K562 (cell line): ENCODE measurements around the gene ASPG. TPM values are rescaled to one million over a fixed set of nuclear protein-coding genes. Genes with fewer than 3 reads are reported as not detected.

Experiments
- ATAC-seq: fragments of 200-7000 bp; cut with Tn5 transposase; 3 replicates; pipeline ENCODE4 v1.9.1; 2020; ENCODE audit warnings: moderate library complexity
- BruUV-seq: library from RNA; stranded (reverse); fragments of 400-500 nt; replicated peaks from 2 replicates; lab custom pipeline; 2021; lab: Mats Ljungman, UMichigan
- CTCF ChIA-PET: fragments of 300-600 bp; formaldehyde crosslinking; extraction: SDS; loops from one replicate; lab custom pipeline; 2021; ENCODE audit warnings: low intra/inter-chr PET ratio; lab: Yijun Ruan, JAX
- POLR2A ChIA-PET: fragments of 300-600, 350-650 bp; sonication (Branson Sonifier 250); formaldehyde crosslinking; extraction: SDS; loops from one replicate; lab custom pipeline; 2021; ENCODE audit warnings: antibody characterized with exemption, inconsistent platforms; lab: Yijun Ruan, JAX
- DNase-seq, 4 experiments: peaks; one replicate each; pipeline versions ENCODE4 v3.0.0 to v3.0.0-alpha.2; 2011 to 2018; ENCODE audit warnings: low spot score in 3 of 4, mixed read lengths in 3 of 4; ENCODE audit errors: extremely low read depth in 1 of 4
- FAIRE-seq: peaks from 2 replicates; lab custom pipeline; 2011; peaks lifted over from hg19 to GRCh38; lab: Jason Lieb, UNC
- H2AFZ ChIP-seq: 2 replicates; pipeline ENCODE4 v1.6.0; 2011; ENCODE audit warnings: low read depth, low read length, control low read depth, inconsistent platforms
- H3K27ac ChIP-seq: fragments of 200-600 bp; 3 replicates; pipeline ENCODE4 v1.8.0; 2011; ENCODE audit warnings: low read depth, mild to moderate bottlenecking, control low read depth, inconsistent platforms, low read length, moderate library complexity, mixed read lengths; ENCODE audit errors: extremely low read depth
- H3K27me3 ChIP-seq, 2 experiments: fragments of 300-600 bp in 1 of 2; 2 replicates in 1 of 2; 3 replicates in 1 of 2; pipeline versions ENCODE4 v1.6.0 to v1.8.0; 2011; ENCODE audit warnings: inconsistent platforms in 2 of 2, low read length in 2 of 2, mild to moderate bottlenecking in 1 of 2, mixed read lengths in 1 of 2, moderate library complexity in 1 of 2; ENCODE audit not compliant: control insufficient read depth in 2 of 2, insufficient read depth in 2 of 2
- H3K36me3 ChIP-seq: fragments of 300-600 bp; 3 replicates; pipeline ENCODE4 v1.8.0; 2011; ENCODE audit warnings: mild to moderate bottlenecking, low read length, inconsistent platforms; ENCODE audit not compliant: control insufficient read depth, insufficient read depth
- H3K4me1 ChIP-seq, 2 experiments: fragments of 200-600 bp in 1 of 2; replicated peaks in 1 of 2; 2 replicates in 1 of 2; 3 replicates in 1 of 2; pipeline versions ENCODE4 v1.5.1 to v1.8.0; 2011; ENCODE audit warnings: inconsistent platforms in 2 of 2, low read length in 2 of 2, mild to moderate bottlenecking in 1 of 2, mixed read lengths in 1 of 2, moderate library complexity in 1 of 2; ENCODE audit not compliant: control insufficient read depth in 2 of 2, insufficient read depth in 2 of 2
- H3K4me2 ChIP-seq: 2 replicates; pipeline ENCODE4 v1.6.1; 2011; ENCODE audit warnings: low read length, control low read depth, inconsistent platforms, mixed read lengths; ENCODE audit not compliant: insufficient read depth
- H3K4me3 ChIP-seq: fragments of 200-600 bp; sonication (generic), shearing (Covaris generic); 2 replicates; pipeline ENCODE4 v1.5.1; 2016; ENCODE audit warnings: control low read depth, inconsistent platforms
- H3K79me2 ChIP-seq: fragments of 200-600 bp; 3 replicates; pipeline ENCODE4 v1.8.0; 2011; ENCODE audit warnings: low read length, inconsistent platforms; ENCODE audit not compliant: control insufficient read depth, insufficient read depth
- H3K9ac ChIP-seq, 2 experiments: 2 replicates each; pipeline versions ENCODE4 v1.6.0 to v1.6.1; 2011; ENCODE audit warnings: low read depth in 2 of 2, low read length in 2 of 2, control low read depth in 1 of 2, inconsistent platforms in 1 of 2, mild to moderate bottlenecking in 1 of 2, mixed read lengths in 1 of 2; ENCODE audit not compliant: insufficient read depth in 1 of 2
- H3K9me1 ChIP-seq: one replicate; pipeline ENCODE4 v1.6.0; 2011; ENCODE audit warnings: inconsistent platforms, mild to moderate bottlenecking, low read length, moderate library complexity; ENCODE audit not compliant: control insufficient read depth, insufficient read depth
- H3K9me3 ChIP-seq: replicated peaks from 2 replicates; pipeline ENCODE4 v1.5.1; 2011; ENCODE audit warnings: low read depth, low read length, inconsistent platforms; ENCODE audit not compliant: control insufficient read depth, insufficient read depth
- H4K20me1 ChIP-seq: replicated peaks from 2 replicates; pipeline ENCODE4 v1.6.1; 2011; ENCODE audit warnings: low read length, inconsistent platforms, mixed read lengths; ENCODE audit not compliant: control insufficient read depth, insufficient read depth
- ASH1L ChIP-seq: fragments of 450-650 bp; IDR thresholded peaks from 2 replicates; pipeline ENCODE4 v1.6.1; 2018; ENCODE audit warnings: borderline replicate concordance, mild to moderate bottlenecking, low read depth; ENCODE audit not compliant: partially characterized antibody
- CEBPB ChIP-seq: fragments of 450-650 bp; IDR thresholded peaks from 2 replicates; pipeline ENCODE4 v1.6.1; 2016; ENCODE audit warnings: missing genetic modification characterization, missing compliant biosample characterization
- FOS ChIP-seq: IDR thresholded peaks from 3 replicates; pipeline ENCODE4 v1.6.1; 2011; ENCODE audit not compliant: insufficient read length; ENCODE audit errors: extremely low read depth
- MYC ChIP-seq, 2 experiments: fragments of 250-450 bp in 1 of 2; sonication (Bioruptor Pico) in 1 of 2; IDR thresholded peaks; 2 replicates each; pipeline versions ENCODE4 v1.5.1 to v1.6.1; 2012 to 2021; ENCODE audit warnings: low read depth in 2 of 2, borderline replicate concordance in 1 of 2, improper control_type of control experiment in 1 of 2, low read length in 1 of 2, mild to moderate bottlenecking in 1 of 2, moderate library complexity in 1 of 2
- PHF21A ChIP-seq: fragments of 450-650 bp; IDR thresholded peaks from 2 replicates; pipeline ENCODE4 v1.6.1; 2017; ENCODE audit warnings: low read depth, borderline replicate concordance
- POLR2B ChIP-seq: fragments of 450-650 bp; IDR thresholded peaks from 2 replicates; pipeline ENCODE4 v1.6.1; 2018; ENCODE audit warnings: low read depth; ENCODE audit not compliant: partially characterized antibody
- PYGO2 ChIP-seq: fragments of 450-650 bp; IDR thresholded peaks from 2 replicates; pipeline ENCODE4 v1.6.1; 2016; ENCODE audit warnings: mild to moderate bottlenecking, missing genetic modification characterization, moderate library complexity, missing compliant biosample characterization
- REST ChIP-seq, 2 experiments: fragments of 450-650 bp; formaldehyde crosslinking in 1 of 2; IDR thresholded peaks; 2 replicates each; pipeline versions ENCODE4 v1.4.0 to v1.6.1; 2014 to 2020; ENCODE audit warnings: mild to moderate bottlenecking in 2 of 2, borderline replicate concordance in 1 of 2, low read depth in 1 of 2
- ZNF274 ChIP-seq: IDR thresholded peaks from 2 replicates; pipeline ENCODE4 v1.6.1; 2011; ENCODE audit warnings: low read depth, mild to moderate bottlenecking, low read length, moderate library complexity, borderline replicate concordance
- WGBS: fragments of 100-300 bp; shearing (Covaris generic); methylation state at CpG from one replicate; pipeline ENCODE4 v1.1.6; 2016; ENCODE audit warnings: low coverage, mixed read lengths; ENCODE audit not compliant: insufficient coverage; ENCODE audit errors: missing lambda C conversion rate; 5-methylcytosine and 5-hydroxymethylcytosine counted together
- in situ Hi-C: fragments of 300-500 bp; cut with MboI; formaldehyde crosslinking; loops from 4 replicates; pipeline ENCODE4 v1.15.0; 2018; ENCODE audit warnings: inconsistent platforms, mixed read lengths
- intact Hi-C: fragments of 100-400 bp; cut with micrococcal nuclease; formaldehyde crosslinking; loops from 2 replicates; pipeline ENCODE4 v1.14.2; 2022
- polyA plus RNA-seq, 8 experiments: library from polyadenylated mRNA; depleted of rRNA in 4 of 8; stranded (reverse) in 5 of 8; unstranded in 3 of 8; fragments of >200 nt; fragmentation: Nextera tagmentation in 2 of 8; fragmentation: Illumina TruSeq in 1 of 8; extraction: Ambion mirVana in 2 of 8; extraction: Trizol in 1 of 8; gene quantifications; 2 replicates each; pipeline versions ENCODE4 v1.2.1 to v1.2.3, GENCODE V29; 2011 to 2014; ENCODE audit warnings: inconsistent platforms in 1 of 8, missing spikeins in 1 of 8
- total RNA-seq, 7 experiments: library from RNA; depleted of rRNA in 6 of 7; stranded (reverse); fragments of >200 nt in 6 of 7; fragmentation: Illumina TruSeq in 2 of 7; extraction: Trizol in 2 of 7; gene quantifications; 2 replicates each; pipeline versions ENCODE4 v1.2.1 to v1.2.3, GENCODE V29; 2011 to 2021; ENCODE audit warnings: low replicate concordance in 1 of 7

ASPG gene
- total and polyA plus RNA-seq, 9 of the 15 experiments (the other 6 are each of a cell fraction or from before 2014, with no cell fraction given): 0.18 TPM; not detected in 8

- TF ChIP-seq ASH1L (no peak), ZNF274 (no peak), FOS (no peak)
Observed at GRCh38 chr14:104093366-104094055, 8.0 kb downstream of the ASPG start (continued).

GRCh38 chr14:104094056-104094708 is 8.7 kb downstream of the ASPG start:
- CTCF ChIA-PET: interaction anchor here (0.6 to 2.3 kb wide), 3 partner anchors 16 to 546 kb away, joined by 4 to 12 read pairs (median 6); no protein-coding TSS in a partner anchor
- no peak for TF ChIP-seq CEBPB
- TF ChIP-seq PYGO2 (tag): no peak
- TF ChIP-seq POLR2B: no peak
- no peak for TF ChIP-seq PHF21A
- TF ChIP-seq MYC (IDR thresholded peaks at IDR 0.05; ENCODE audit: low read depth, low read length): no peak
- TF ChIP-seq MYC (CRISPR knock-in tag; IDR thresholded peaks at IDR 0.05; ENCODE audit: borderline replicate concordance, low read depth): no peak
- no peak for TF ChIP-seq REST (IDR thresholded peaks at IDR 0.05; ENCODE audit: borderline replicate concordance)
- no peak for TF ChIP-seq REST (CRISPR knock-in tag; IDR thresholded peaks at IDR 0.05; ENCODE audit: low read depth)

More at GRCh38 chr14:104094056-104094708, 8.7 kb downstream of the ASPG start:
- no peak overlapping the region; a peak in 1 of 4 replicates for H3K9ac ChIP-seq
- no TSS peak for BruUV-seq
- intact Hi-C loops (loop anchor here (5.0 kb wide), 1 partner anchor 468 kb away; no protein-coding TSS in a partner anchor), in situ Hi-C loops (no loop called here)
- H3K79me2 ChIP-seq: no peaks in the 10 kb centered on the region
- DNase-seq: no peak
- H3K4me2 ChIP-seq: no peak overlapping the region
- peaks cover 0 to 6% of the 10 kb centered on the region in 2 experiments; a peak in 2 of 5 replicates for H3K27me3 ChIP-seq
- H3K27ac ChIP-seq: no peak overlapping the region
- H3K36me3 ChIP-seq: no peaks in the 10 kb centered on the region
- no peak overlapping the region for H2AFZ ChIP-seq
- H3K4me1 ChIP-seq: peaks cover 0 to 23% of the 10 kb centered on the region in 2 experiments; a peak in 2 of 5 replicates
- no peaks in the 10 kb centered on the region for H3K9me1 ChIP-seq
- H3K9me3 ChIP-seq: no peaks in the 10 kb centered on the region
- 7% methylated on average over 14 of the region's 20 CpGs for WGBS
- FAIRE-seq: no peak
- peak; percentile 10; the same call in 1 of the 3 replicates for ATAC-seq
- H4K20me1 ChIP-seq: no peaks in the 10 kb centered on the region
- H3K4me3 ChIP-seq: no peak overlapping the region
- POLR2A ChIA-PET: no interaction called here
